Activated T-helper 2 cell treated with anti-CD3 and anti-CD28 coated beads, Interferon-gamma antibody, Interleukin-2, Interleukin-4, amounts not matched to agents 10 μg/mL and 5 μg/mL and 100 μg/mL, durations not matched to agents 14 hours and 24 hours and 36 hours (primary cell): ENCODE data around the gene HOXB9. TPM values are rescaled to one million over a fixed set of nuclear protein-coding genes. Genes with fewer than 3 reads are reported as not detected.

Experiments
- DNase-seq: peaks from one replicate; pipeline ENCODE4 v3.0.0; 2021; ENCODE audit warnings: low spot score
- H3K27ac Mint-ChIP-seq: one replicate; pipeline ENCODE4 v1.8.0; 2021; ENCODE audit warnings: mixed read lengths
- H3K27me3 Mint-ChIP-seq: one replicate; pipeline ENCODE4 v1.8.0; 2021; ENCODE audit warnings: low read depth, mixed read lengths
- H3K36me3 Mint-ChIP-seq: one replicate; pipeline ENCODE4 v1.8.0; 2021; ENCODE audit warnings: low read depth, mixed read lengths
- H3K4me1 Mint-ChIP-seq: one replicate; pipeline ENCODE4 v1.8.0; 2021; ENCODE audit warnings: low read depth, mixed read lengths
- H3K4me3 Mint-ChIP-seq: one replicate; pipeline ENCODE4 v1.8.0; 2021; ENCODE audit warnings: low read depth, mild to moderate bottlenecking, moderate library complexity, mixed read lengths
- H3K9me3 Mint-ChIP-seq: one replicate; pipeline ENCODE4 v1.8.0; 2021; ENCODE audit warnings: mixed read lengths
- intact Hi-C: fragments of 100-400 bp; cut with micrococcal nuclease; formaldehyde crosslinking; loops from one replicate; pipeline ENCODE4 v1.15.1; 2023
- total RNA-seq: library from RNA; stranded (reverse); gene quantifications from 2 replicates; pipeline ENCODE4 v1.2.3, GENCODE V29; 2022

HOXB9 gene
- total RNA-seq, 1 donor from 2014 or later, result 0.16 TPM

DNA sequence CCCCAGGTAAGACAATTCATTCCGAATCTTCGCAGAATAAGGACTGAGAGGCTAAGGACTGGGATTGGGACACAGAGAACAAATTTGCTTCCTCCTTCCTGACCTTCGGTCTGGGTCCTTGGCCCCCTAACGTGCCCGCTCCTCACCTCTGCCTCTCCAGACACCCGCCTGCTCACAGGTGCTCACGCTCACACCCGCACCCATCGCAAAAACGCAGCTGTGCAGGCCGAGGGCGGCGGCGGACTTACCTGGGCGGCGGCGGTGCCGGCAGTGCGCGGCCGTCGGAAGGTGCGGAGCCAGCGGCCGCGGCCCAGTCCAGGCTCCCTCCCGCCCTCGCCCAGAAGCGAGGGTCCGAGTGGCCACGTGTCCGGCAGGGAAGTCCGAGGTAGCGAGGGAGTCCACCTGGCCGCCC lies 7.1 kb upstream of the HOXB9 start:
- Mint-ChIP-seq H3K4me3 (no peak overlapping the region), H3K4me1 (peaks cover 6% of the 10 kb centered on the region), H3K9me3 (no peaks in the 10 kb centered on the region), H3K27ac (no peak overlapping the region), H3K27me3 (peaks cover 91% of the 10 kb centered on the region), H3K36me3 (no peaks in the 10 kb centered on the region)
- DNase-seq, result no peak
- intact Hi-C loops, result no loop called here

DNA sequence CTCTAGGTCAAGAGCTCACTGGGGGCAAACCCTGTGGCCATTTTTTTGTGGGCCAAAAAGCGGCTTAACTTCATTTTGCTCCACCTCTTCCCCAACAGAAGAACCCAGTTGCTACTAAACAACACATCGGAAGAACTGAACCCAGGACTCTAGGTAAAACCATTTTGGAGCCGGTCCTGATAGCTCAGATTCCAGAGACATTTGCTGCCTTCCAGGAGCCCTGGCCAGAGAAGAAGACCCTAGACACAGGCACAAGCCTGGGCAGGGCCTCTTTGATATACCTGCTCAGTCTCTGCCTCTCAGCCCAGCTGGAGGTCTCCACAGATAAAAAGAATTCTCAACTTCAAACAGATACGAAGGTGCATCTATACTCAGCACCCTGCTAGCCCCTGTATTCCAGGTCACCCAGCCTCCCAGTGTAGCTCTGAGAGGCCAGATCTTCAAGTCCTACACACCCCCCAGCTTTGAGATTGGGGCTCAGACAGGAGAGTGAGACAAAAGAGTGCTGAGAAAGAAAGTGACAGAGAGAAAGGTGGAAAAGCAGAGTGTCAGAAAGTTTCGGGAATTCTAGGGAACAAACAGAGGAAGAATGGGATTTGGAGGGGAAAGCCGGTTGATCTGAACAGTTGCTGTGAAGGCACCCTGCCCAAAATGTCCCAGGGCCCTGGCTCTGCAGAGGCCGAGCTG lies 6.6 kb upstream of the HOXB9 start:
- H3K4me1 Mint-ChIP-seq, result peaks cover 6% of the 10 kb centered on the region
- H3K36me3 Mint-ChIP-seq, result no peaks in the 10 kb centered on the region
- peaks cover 91% of the 10 kb centered on the region for H3K27me3 Mint-ChIP-seq
- no peak overlapping the region for H3K27ac Mint-ChIP-seq
- no peaks in the 10 kb centered on the region for H3K9me3 Mint-ChIP-seq
- intact Hi-C loops, result no loop called here
- DNase-seq, result no peak
- H3K4me3 Mint-ChIP-seq, result peak overlapping the region; percentile 6

DNA sequence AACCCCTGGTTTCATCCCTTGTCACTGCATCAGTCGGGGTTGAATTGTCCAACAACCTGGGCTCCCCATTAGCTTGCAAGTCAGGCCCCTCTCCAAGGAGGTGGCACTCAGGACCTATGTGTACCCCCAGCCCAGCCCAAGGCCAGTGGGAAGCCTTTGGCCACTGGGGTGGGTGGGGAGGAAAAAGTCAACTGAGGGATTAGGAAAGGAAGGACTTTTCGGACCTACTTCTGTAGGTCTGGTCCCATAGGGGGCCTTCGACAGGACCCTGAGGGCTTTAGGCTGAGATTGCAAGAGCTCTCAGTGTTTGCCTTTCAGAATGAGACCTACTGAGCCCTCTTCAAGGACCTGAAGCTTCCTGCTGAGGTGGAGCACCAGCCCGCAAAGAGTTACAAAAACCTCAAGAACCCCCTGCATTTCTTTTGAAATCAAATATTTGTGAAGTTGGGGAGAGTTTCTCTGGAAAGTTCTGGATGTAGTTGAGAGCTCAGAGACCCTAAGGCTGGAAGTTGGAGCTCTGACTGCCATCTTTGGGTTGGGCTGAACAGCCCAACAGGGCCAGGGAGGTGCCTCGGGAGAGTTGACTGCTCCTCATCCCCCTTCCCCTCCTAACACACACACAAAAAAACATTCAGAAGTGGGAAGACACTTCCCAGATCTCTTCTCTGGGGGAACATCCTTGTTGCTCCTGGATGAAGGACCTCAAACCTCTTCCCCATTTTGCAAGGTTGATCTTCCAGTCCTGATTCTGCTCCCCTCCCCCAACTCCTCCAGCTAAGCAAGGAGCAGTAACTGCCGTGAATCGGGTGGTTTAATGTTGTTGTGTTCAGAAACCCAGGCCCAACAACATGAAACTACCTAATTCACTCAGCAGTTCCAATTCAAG lies 5.8 kb upstream of the HOXB9 start:
- Mint-ChIP-seq H3K36me3 (no peaks in the 10 kb centered on the region), H3K4me3 (no peak overlapping the region), H3K27me3 (peaks cover 89% of the 10 kb centered on the region), H3K9me3 (no peaks in the 10 kb centered on the region), H3K27ac (no peak overlapping the region), H3K4me1 (peaks cover 8% of the 10 kb centered on the region)
- DNase-seq, result no peak
- intact Hi-C loops, result no loop called here

DNA sequence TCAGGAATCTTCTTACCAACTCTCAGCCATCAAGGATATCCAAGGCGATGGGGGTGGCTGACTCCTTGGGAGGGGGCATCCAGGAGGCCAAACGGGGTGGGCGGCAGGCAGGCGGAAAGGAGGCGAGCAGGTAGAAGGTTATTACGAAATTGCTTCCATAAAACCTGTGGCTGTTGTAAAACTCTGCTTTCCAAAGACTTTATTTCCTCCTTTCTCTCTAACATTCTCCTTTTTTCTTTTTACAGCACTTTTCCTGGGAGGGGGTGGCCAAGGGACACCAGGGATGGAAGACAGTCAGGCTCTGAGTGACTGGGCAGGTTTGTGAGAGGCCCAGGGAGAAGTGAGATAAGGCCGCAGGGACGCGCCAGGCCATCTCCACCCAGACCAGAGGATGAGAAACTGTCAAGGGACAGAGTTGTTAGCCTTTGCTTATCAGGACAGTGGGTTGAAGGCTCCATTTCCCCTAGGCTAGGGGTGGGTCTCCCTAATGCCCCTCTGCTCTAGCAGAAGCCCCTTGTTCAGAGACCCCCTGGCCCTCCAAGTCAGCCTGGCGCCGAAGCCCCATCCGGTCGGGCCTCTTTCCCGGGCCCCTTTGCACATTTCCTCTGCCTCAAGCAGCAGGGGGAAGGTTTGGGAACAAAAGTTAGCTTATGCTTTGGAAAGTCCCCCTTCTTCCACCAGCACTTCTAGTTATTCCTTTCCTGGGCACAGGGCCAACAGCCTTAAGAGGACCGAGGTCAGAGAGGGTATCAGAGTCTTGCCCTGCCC lies 5.0 kb upstream of the HOXB9 start:
- intact Hi-C loops, result no loop called here
- no peak for DNase-seq
- Mint-ChIP-seq H3K27ac (no peak overlapping the region), H3K36me3 (no peaks in the 10 kb centered on the region), H3K9me3 (no peaks in the 10 kb centered on the region), H3K4me1 (peaks cover 13% of the 10 kb centered on the region), H3K27me3 (peaks cover 86% of the 10 kb centered on the region), H3K4me3 (no peak overlapping the region)

DNA sequence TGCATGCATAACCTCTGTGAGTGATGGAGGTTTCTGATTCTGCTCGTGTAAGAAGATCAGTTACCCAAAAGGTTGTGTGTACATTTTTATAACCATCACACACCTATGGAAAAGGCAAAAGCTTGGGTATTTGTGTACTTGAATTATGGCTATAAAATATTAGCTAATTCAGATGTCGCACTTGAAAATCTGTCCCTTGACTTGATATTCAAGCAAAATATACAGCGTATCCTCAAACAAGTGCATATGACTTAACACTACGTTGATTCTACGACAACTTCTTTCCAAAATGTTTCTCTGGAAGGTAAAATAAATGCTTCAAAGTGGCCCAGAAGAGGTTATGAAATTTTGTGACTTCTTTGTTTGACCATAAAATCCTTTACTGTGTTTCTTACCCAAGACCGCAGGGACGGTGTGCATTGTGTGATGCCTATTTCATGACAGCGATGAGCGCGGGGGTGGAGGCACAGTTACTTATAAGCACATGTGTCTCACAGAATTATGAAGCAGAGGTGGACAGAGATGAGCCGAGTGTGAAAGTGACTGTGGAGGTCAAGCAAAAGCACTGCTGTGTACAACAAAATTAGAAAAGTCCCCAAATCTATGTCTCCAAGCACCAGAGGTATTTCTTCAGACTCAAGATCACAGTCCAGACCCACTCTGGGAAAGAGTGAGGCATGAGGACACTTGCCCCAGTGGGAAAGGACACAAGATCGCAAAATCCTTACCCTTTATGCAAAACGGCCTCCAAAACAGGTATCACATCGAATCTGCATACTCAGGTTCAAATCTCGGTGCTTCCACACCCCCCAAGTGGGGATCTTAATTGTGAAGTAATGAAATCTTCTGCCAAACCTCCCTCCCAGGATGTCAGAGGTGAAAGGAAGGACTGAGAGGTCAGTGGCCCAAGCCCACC lies 4.1 kb upstream of the HOXB9 start:
- intact Hi-C loops, result no loop called here
- Mint-ChIP-seq H3K27ac (no peak overlapping the region), H3K9me3 (no peaks in the 10 kb centered on the region), H3K4me3 (no peak overlapping the region), H3K27me3 (peaks cover 82% of the 10 kb centered on the region), H3K4me1 (peaks cover 15% of the 10 kb centered on the region), H3K36me3 (no peaks in the 10 kb centered on the region)
- no peak for DNase-seq

DNA sequence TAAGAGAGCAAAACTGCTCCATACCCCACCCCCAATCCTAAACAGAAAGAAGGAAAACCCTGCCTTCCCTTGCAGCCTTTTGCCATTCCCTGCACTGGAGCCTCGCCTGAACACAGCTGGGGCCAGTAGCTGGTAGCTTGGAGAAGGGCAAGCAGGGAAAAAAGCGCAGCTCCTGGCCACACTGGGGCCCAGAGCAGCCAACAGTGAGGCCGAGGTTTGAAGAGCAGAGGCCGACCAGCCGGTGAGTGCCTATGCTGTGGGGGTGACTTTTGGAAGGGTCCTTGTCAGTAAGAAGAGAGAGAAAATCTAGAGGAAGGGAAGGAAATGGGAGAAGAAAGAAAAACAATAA lies 3.2 kb upstream of the HOXB9 start:
- intact Hi-C loops, result loop anchor here (10.0 kb wide), 1 partner anchor 865 kb away; the partner anchor contains the start of gene NGFR
- DNase-seq, result no peak
- Mint-ChIP-seq H3K4me1 (peaks cover 15% of the 10 kb centered on the region), H3K9me3 (no peaks in the 10 kb centered on the region), H3K36me3 (no peaks in the 10 kb centered on the region), H3K4me3 (no peak overlapping the region), H3K27ac (no peak overlapping the region), H3K27me3 (peaks cover 77% of the 10 kb centered on the region)

DNA sequence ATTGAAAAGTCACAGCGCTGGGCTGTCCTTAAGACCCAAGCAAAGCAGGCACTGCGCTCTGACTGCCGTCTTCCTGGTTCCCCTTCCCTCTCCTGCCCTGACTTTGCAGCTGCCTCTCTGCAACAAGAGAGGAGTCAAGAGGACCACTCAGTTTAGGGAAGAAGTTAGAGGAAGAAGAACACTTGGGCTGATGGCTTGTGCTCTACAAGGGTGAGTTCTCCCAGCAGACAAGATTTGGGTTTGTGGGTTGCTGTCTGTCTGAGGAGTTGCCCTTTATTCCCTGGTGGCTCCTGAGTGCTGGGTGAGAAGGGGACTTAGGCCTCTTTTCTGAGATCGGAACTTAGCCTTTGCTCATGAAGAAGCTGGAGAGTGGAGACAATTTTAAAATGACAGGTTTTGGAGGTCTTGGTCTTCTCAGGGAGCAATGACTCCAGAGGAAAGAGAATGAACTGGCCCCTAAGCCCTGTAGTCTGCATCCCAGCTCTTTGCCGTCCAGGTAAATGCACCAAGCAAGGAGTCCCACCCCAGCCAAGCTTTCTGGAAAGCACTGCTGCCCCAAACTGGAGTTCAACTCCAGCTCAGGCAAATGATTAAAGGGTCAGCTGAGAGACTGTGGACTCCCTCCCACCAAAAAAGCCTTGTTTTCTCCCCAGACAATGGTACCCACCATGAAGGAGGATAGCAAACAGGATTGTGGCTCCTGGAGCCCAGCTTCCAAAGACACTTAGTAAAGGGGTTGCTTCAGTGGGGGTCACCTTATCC lies 2.7 kb upstream of the HOXB9 start:
- intact Hi-C loops, result loop anchor here (10.0 kb wide), 1 partner anchor 866 kb away; the partner anchor contains the start of gene NGFR
- Mint-ChIP-seq H3K36me3 (no peaks in the 10 kb centered on the region), H3K9me3 (no peaks in the 10 kb centered on the region), H3K4me1 (peaks cover 18% of the 10 kb centered on the region), H3K27ac (no peak overlapping the region), H3K27me3 (peaks cover 81% of the 10 kb centered on the region), H3K4me3 (no peak overlapping the region)
- no peak for DNase-seq

DNA sequence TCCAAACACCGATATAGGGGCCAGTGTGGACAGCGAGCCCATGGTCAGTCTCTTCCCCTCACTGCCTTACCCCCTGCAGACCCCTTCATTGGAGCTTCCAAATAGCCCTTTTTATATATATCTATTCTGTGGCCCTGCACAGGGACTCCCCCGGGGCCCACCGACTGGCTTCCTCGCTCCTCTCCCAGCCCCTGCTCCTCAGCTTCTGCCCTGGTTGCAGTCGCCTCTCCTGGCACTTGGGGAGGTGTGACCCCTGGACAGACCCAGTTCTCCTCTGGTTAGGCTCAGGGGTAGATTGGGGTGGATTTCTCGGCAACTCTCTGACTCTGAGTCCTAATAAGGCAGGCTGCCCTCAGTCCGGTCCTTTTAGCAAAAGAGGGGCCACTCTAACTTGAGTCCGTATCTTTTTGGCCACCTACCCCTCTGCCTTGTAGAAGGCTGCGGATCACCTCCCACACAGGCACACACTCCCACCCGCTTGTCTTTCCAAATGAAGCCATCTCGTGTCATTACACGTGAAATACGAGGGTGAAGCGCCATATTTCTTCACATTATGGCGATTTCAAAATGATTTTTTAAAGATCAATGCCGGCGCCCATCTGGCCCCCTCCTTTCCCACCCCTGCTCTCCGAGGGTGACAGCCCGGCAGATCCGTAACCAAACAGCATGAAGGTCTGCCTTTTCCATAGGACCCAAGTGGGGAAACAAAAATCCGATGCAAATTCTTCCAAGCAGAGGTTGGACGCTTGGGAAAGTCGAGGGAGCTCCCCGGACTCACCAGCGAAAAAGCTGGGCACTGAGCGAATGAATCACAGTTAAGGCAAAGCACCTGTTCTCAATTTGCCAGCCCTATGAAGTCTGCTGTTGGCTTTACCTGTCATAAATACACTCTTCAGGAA lies 1.7 kb upstream of the HOXB9 start:
- Mint-ChIP-seq H3K27ac (no peak overlapping the region), H3K4me1 (peaks cover 18% of the 10 kb centered on the region), H3K4me3 (no peak overlapping the region), H3K36me3 (no peaks in the 10 kb centered on the region), H3K9me3 (no peaks in the 10 kb centered on the region), H3K27me3 (peaks cover 82% of the 10 kb centered on the region)
- no peak for DNase-seq
- intact Hi-C loops, result loop anchor here (10.0 kb wide), 1 partner anchor 867 kb away; the partner anchor contains the start of gene NGFR

DNA sequence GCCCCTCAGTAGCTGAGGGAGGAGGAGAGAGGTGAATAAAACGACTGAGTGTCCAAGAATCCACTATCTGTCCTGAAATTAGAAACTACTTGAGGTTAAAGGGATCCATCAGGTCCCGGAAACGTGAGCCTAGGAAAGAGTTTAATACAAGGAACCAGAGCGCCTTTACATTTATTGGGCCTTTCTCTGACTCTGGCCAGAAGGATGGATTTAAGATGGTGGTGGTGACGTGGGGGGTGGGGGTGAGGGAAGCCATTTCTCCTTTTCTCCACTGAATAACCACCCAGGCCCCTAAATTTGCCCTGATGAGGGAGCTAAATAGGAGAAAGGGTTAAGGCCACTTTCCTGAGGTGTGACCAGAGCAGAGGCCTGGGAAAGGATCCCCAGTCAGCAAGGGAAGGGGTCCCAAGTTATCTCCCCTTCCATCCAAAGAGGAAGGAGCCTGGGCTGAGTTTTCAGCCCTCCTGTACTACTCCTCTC lies 1.0 kb upstream of the HOXB9 start:
- Mint-ChIP-seq H3K27ac (no peak overlapping the region), H3K36me3 (no peaks in the 10 kb centered on the region), H3K4me3 (no peak overlapping the region), H3K4me1 (peaks cover 12% of the 10 kb centered on the region), H3K9me3 (no peaks in the 10 kb centered on the region), H3K27me3 (peaks cover 82% of the 10 kb centered on the region)
- intact Hi-C loops, result loop anchor here (10.0 kb wide), 1 partner anchor 868 kb away; the partner anchor contains the start of gene NGFR
- DNase-seq, result no peak

DNA sequence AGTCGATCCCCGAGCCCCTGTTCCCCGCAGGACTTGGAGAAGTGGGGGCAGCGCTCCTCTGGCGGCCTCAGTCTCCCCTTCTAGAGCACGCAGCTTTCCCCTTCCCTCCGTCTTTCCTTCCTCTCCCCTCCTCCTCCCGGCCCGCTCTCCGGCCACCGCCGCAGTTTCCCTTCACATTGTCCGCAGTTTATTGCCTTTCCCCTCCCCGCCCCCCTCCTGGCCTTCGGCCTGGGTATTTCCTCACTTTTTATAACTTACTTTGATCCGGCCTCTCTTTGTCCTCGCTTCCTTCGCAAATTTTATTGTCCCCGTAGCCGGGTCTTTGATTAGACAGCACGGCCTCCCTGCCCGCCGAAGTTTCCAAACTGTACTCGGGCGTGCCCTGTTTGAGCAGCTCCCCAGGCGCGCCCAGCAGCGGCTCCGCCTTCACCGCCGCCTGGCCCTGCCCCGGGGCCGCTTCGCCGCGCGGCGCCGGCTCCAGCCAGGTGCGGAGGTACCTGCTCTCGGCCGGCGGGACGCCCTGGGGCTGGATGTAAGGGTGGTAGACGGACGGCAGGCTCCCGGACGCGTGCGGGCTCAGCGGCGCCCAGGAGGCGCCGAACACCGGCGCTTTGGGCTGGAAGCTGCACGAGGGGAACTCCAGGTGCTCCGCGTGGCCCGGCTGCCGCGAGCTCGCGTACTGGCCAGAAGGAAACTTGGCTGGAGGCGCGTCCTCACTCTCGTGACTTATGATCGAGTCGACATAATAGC lies 488 bp downstream of the HOXB9 start:
- intact Hi-C loops, result loop anchor here (10.0 kb wide), 1 partner anchor 869 kb away; the partner anchor contains the start of gene NGFR
- Mint-ChIP-seq H3K36me3 (no peaks in the 10 kb centered on the region), H3K4me1 (peaks cover 12% of the 10 kb centered on the region), H3K9me3 (no peaks in the 10 kb centered on the region), H3K4me3 (peak overlapping the region; percentile 82), H3K27ac (no peak overlapping the region), H3K27me3 (peaks cover 81% of the 10 kb centered on the region)
- DNase-seq, result no peak
